SK-MEL-5 (cell line): Measurements from ENCODE around the gene PRKCD. TPM values are rescaled to one million over a fixed set of nuclear protein-coding genes. Genes with fewer than 3 reads are reported as not detected.
A peak's percentile ranks its signal among the peaks of the same experiment; 100 is the strongest.

Source experiments
- DNase-seq: peaks from one replicate; pipeline ENCODE4 v3.0.0-alpha.2; 2016; ENCODE audit warnings: low read depth, low spot score
- in situ Hi-C: cut with HindIII; loops from 2 replicates; pipeline ENCODE4 v1.10.0; 2016; ENCODE audit warnings: low sequenced_read_pairs, high pct_unique_total_duplicates, low pct_unique_long_range_greater_than_20kb
- polyA plus RNA-seq, 2 experiments: library from polyadenylated mRNA; depleted of rRNA; stranded (reverse); fragments of >200 nt; gene quantifications; 2 replicates each; pipeline ENCODE4 v1.2.3, GENCODE V29; 2015
- total RNA-seq: library from RNA; depleted of rRNA; stranded (reverse); fragments of >200 nt; shearing (Covaris generic); gene quantifications from 2 replicates; pipeline ENCODE4 v1.2.3, GENCODE V29; 2014; rRNA removed

PRKCD gene
- 3.3 and 4.0 TPM in 2 replicates for total RNA-seq
- 60.2 and 68.2 TPM in 2 replicates for polyA plus RNA-seq (2015; cell fraction: cytosol; rRNA removed)
- 33.7 and 45.3 TPM in 2 replicates for polyA plus RNA-seq (2015; cell fraction: nucleus; rRNA removed)

- peak; percentile 72 for DNase-seq
- in situ Hi-C loops, result no loop called here
Observed at GRCh38 chr3:53160660-53161449, at the start of gene PRKCD. Gene PRKCD (plus strand): TSS chr3:53161209. CDS start chr3:53178423, 17,214 bp downstream.

GRCh38 chr3:53111822-53112221, 49.2 kb upstream of the PRKCD start:
- in situ Hi-C loops, result no loop called here

DNA sequence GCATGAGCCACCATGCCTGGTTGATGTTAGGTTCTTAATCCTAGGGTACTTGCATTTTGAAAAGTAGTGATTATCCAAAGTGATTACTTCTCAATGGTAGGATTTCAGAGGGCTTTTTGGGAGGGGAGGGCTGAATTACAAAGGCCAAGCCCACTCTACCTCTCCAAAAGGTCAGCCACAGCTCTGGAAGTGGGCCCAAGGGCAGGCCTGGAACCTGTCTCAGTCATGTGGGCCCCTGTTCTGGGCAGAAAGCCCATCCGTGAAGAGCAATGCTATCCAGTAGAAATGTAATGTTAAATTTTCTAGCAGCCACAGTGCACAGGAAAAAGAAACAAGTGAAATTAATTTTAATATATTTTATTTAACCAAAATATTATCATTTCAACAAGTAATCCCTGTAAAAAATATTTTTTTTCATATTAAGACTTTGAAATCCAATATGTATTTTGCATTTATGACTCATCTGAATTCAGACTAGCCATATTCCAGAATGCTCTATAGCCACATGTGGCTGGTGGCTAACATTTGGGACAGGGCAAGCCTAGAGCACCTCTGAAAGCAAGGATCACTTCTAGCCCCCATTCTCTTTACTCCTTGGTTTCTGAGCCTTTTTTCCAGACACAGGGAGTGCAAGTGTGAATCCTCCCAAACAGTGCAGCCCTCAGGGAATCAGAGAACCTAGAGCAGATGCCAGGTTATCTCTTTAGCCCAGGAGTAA, 47.6 kb upstream of the PRKCD start:
- DNase-seq, result no peak
- in situ Hi-C loops, result no loop called here

More at GRCh38 chr3:53111822-53112221, 49.2 kb upstream of the PRKCD start:
- no peak for DNase-seq

- DNase-seq, result peak; percentile 85
- in situ Hi-C loops, result no loop called here
Observed at GRCh38 chr3:53114011-53114400, 47.0 kb upstream of the PRKCD start.

- in situ Hi-C loops, result no loop called here
- no peak for DNase-seq
Observed at GRCh38 chr3:53114412-53115074, 46.5 kb upstream of the PRKCD start.

DNA sequence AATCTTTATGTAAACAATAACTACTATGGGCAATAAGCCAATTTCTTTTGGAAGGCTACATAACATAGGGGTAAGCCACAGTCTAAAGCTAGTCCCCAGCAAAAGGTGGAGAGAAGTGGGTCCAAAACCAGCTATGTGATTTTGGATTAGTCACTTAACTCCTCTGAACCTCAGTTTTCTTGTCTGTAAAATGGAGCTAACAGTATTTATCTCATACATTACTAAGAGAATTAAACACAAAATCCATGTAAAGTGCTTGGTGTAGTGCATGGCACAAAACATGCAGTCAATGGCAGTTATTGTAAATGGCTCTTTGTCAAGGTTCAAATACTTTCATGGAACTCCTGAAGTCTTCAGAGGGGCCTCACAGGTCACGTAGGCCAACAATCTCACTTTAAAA, 44.1 kb upstream of the PRKCD start:
- in situ Hi-C loops, result no loop called here
- no peak for DNase-seq

GRCh38 chr3:53120336-53120735, 40.7 kb upstream of the PRKCD start:
- in situ Hi-C loops, result no loop called here
- DNase-seq, result no peak

- DNase-seq, result no peak
- in situ Hi-C loops, result no loop called here
Observed at GRCh38 chr3:53122255-53122932, 38.6 kb upstream of the PRKCD start.

DNA sequence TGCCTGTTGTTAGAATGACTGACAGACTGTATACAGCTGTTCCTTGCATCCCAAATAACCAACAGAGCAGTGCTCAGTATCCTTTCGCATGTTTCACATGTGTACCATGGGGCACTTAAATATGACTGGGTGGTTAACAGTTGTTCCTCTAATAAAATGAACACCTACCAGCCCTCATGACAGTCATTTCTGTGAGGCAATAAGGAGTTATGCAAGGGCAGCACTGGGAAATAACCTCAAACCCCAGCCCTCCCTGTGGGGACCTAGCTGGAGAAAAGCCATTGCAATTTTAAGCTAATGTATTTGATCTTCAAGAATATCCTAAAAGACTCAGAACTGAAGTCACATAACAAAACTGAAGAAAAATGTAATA, 38.1 kb upstream of the PRKCD start:
- in situ Hi-C loops, result no loop called here
- DNase-seq, result no peak

GRCh38 chr3:53123510-53123909, 37.5 kb upstream of the PRKCD start:
- no peak for DNase-seq
- in situ Hi-C loops, result no loop called here

DNA sequence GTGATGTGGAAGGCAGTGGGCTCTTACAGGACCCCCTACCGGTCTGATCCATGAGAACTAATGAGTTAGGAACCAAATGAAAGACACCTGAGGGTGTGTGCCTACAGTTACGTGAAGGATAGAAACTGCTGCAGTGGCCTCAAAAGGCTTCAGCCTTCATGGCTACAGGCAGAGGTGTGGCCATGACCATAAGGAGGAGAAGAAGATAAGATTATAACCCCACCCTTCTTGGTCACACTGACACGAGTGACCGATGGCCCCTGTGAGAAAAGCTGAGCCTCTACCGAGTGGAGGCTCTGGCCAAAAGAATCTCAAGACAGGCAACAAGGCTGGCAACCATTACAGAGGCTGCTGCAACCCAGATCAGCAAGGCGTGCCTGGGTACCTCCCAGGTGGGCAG, 37.1 kb upstream of the PRKCD start:
- no peak for DNase-seq
- in situ Hi-C loops, result no loop called here

- DNase-seq, result no peak
- in situ Hi-C loops, result no loop called here
Observed at GRCh38 chr3:53126601-53127000, 34.4 kb upstream of the PRKCD start.

- no peak for DNase-seq
- in situ Hi-C loops, result no loop called here
Observed at GRCh38 chr3:53129344-53129743, 31.7 kb upstream of the PRKCD start.

DNA sequence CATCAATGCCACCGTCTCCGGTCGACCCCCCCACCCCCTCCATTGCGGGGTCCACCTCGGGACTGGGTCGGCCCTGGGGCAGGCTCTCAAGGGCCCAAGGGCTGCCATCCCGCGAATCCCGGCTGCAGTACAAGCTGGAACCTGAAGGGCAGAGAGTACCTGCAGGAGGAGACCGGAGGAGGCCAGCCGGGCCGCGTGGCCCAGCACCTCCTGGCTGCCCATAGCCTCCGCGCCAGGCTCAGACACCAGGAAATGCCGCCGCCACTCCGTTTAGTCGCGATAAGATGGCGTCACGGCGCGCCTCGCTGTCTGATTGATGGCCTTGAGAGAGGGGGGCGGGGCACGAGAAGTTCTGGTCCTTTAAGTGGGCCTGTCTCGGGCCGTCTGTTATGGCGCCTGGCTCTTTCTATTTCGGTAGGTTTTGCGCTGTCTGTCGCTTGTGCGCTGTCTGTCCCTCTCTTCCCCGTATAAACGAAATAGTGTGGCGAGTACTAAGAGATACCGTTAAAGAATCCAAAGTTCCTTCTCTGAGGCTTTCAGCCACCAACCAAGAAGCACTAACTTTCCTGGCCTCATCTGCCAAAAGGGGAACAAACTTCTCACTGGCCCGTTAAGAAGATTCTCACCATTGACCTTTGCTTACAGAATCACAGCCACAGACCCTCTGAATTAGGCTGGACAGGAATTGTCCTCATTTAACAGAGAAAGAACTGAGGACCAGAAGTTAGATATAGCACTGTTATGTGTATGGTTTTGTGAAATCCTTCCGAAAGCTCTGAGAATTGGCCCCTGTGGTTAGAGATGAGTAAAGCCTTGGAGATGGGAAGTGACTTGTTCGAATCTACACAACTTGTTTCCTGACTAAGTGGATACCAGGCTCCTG, 30.6 kb upstream of the PRKCD start, which contains the start of gene RFT1:
Gene RFT1 (minus strand): TSS at position 257 of the 883 bp plus-strand sequence. CDS start 35 bp downstream, at position 222.
- peak; percentile 96 for DNase-seq
- in situ Hi-C loops, result no loop called here

DNA sequence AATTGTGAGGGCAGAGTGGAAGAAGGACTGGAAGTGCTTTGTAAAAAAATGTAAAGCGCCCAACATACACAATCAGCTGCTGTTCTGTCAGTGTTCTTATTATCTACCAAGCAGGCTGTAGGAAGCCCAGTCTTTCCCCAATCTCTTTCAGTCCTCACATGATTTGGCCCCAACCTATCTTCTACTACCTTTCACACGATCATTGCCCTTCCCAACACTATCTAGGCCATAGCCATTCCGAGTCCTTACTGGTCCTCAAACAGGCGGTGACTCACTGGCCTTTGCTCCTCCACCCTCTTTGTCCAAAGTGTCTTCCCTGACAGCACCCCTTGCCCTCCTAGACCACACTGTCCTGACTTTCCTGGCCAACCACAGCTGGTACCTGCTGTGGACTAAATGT, 29.9 kb upstream of the PRKCD start:
- no peak for DNase-seq
- in situ Hi-C loops, result no loop called here

DNA sequence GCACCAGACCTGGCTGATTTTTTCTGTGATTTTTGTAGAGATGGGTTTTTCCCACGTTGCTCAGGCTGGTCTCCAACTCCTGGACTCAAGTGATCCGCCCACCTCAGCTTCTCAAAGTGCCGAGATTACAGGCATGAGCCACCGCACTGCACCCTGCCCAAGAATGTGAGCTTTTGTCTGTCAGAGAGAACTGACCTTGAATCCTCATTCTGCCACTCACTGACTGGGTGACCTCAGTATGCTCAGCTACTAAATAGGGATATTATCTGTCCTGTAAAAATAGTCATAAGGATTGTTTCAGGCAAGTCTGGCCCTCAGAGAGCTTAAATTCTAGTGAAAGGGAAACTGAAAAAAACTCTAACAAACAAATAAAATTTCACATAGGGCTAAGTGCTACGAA, 28.7 kb upstream of the PRKCD start:
- DNase-seq, result no peak
- in situ Hi-C loops, result no loop called here
